H9 (cell line): Measurements from ENCODE around the gene ITPKB. TPM values are rescaled to one million over a fixed set of nuclear protein-coding genes. Genes with fewer than 3 reads are reported as not detected.

ENCODE experiments used
- DNase-seq: peaks from one replicate; pipeline ENCODE4 v3.0.0-alpha.2; 2017
- H2AFZ ChIP-seq: one replicate; pipeline ENCODE4 v1.6.1; 2013; ENCODE audit warnings: mild to moderate bottlenecking, low read length, control low read depth, moderate library complexity
- H2AK5ac ChIP-seq: 2 replicates; pipeline ENCODE4 v1.6.1; 2013; ENCODE audit warnings: low read length, control low read depth, mixed read lengths; ENCODE audit not compliant: insufficient read length
- H2BK120ac ChIP-seq: one replicate; pipeline ENCODE4 v1.6.1; 2013; ENCODE audit warnings: low read depth, mild to moderate bottlenecking, low read length, control low read depth, inconsistent platforms; ENCODE audit not compliant: poor library complexity, severe bottlenecking
- H2BK12ac ChIP-seq: 2 replicates; pipeline ENCODE4 v1.6.1; 2013; ENCODE audit warnings: low read length, control low read depth, mixed read lengths, low read depth; ENCODE audit not compliant: insufficient read length
- H2BK15ac ChIP-seq: 2 replicates; pipeline ENCODE4 v1.6.1; 2013; ENCODE audit warnings: low read depth, low read length, control low read depth
- H2BK20ac ChIP-seq: one replicate; pipeline ENCODE4 v1.6.1; 2013; ENCODE audit warnings: low read depth, mild to moderate bottlenecking, low read length, control low read depth, inconsistent platforms; ENCODE audit not compliant: poor library complexity, severe bottlenecking
- H2BK5ac ChIP-seq: 2 replicates; pipeline ENCODE4 v1.6.1; 2013; ENCODE audit warnings: low read length, control low read depth, mixed read lengths; ENCODE audit not compliant: insufficient read length
- H3K14ac ChIP-seq: 2 replicates; pipeline ENCODE4 v1.6.1; 2013; ENCODE audit warnings: low read length, control low read depth; ENCODE audit not compliant: insufficient read depth
- H3K18ac ChIP-seq: 2 replicates; pipeline ENCODE4 v1.6.1; 2013; ENCODE audit warnings: low read depth, mild to moderate bottlenecking, mixed read lengths, low read length, control low read depth; ENCODE audit not compliant: insufficient read length
- H3K23ac ChIP-seq: 2 replicates; pipeline ENCODE4 v1.6.1; 2013; ENCODE audit warnings: low read length, control low read depth, mixed read lengths, low read depth; ENCODE audit not compliant: insufficient read length
- H3K23me2 ChIP-seq: 2 replicates; pipeline ENCODE4 v1.6.1; 2013; ENCODE audit warnings: low read depth, mild to moderate bottlenecking, mixed read lengths, low read length, control low read depth; ENCODE audit not compliant: insufficient read length, poor library complexity, severe bottlenecking
- H3K27ac ChIP-seq: 2 replicates; pipeline ENCODE4 v1.5.1; 2013; ENCODE audit warnings: low read length, control low read depth, mixed read lengths, low read depth; ENCODE audit not compliant: insufficient read length
- H3K27me3 ChIP-seq: 2 replicates; pipeline ENCODE4 v1.6.1; 2013; ENCODE audit warnings: low read length, control low read depth, inconsistent platforms; ENCODE audit not compliant: insufficient read depth
- H3K4ac ChIP-seq: 2 replicates; pipeline ENCODE4 v1.6.1; 2013; ENCODE audit warnings: low read depth, mild to moderate bottlenecking, control low read depth, inconsistent platforms, low read length, moderate library complexity
- H3K4me1 ChIP-seq: 2 replicates; pipeline ENCODE4 v1.6.1; 2013; ENCODE audit warnings: low read length, control low read depth, inconsistent platforms; ENCODE audit not compliant: insufficient read depth
- H3K4me2 ChIP-seq: 2 replicates; pipeline ENCODE4 v1.6.1; 2013; ENCODE audit warnings: low read length, control low read depth, mixed read lengths; ENCODE audit not compliant: insufficient read length, insufficient read depth
- H3K56ac ChIP-seq: 2 replicates; pipeline ENCODE4 v1.6.1; 2013; ENCODE audit warnings: low read depth, mild to moderate bottlenecking, mixed read lengths, low read length, control low read depth; ENCODE audit not compliant: insufficient read length
- H3K79me1 ChIP-seq: 2 replicates; pipeline ENCODE4 v1.6.1; 2013; ENCODE audit warnings: low read depth, mild to moderate bottlenecking, moderate library complexity, low read length, control low read depth, inconsistent platforms; ENCODE audit not compliant: insufficient read depth, poor library complexity, severe bottlenecking
- H3K79me2 ChIP-seq: 2 replicates; pipeline ENCODE4 v1.6.1; 2013; ENCODE audit warnings: low read length, control low read depth, inconsistent platforms; ENCODE audit not compliant: insufficient read depth
- H3K9ac ChIP-seq: 2 replicates; pipeline ENCODE4 v1.6.1; 2013; ENCODE audit warnings: low read length, control low read depth, mixed read lengths; ENCODE audit not compliant: insufficient read length; ENCODE audit errors: extremely low read depth
- H3K9me3 ChIP-seq: one replicate; pipeline ENCODE4 v1.6.1; 2013; ENCODE audit warnings: low read depth, low read length, inconsistent platforms; ENCODE audit not compliant: control insufficient read depth
- H3T11ph ChIP-seq: one replicate; pipeline ENCODE4 v1.6.1; 2013; ENCODE audit warnings: mild to moderate bottlenecking, low read length, control low read depth, inconsistent platforms
- H4K20me1 ChIP-seq: one replicate; pipeline ENCODE4 v1.6.1; 2013; ENCODE audit not compliant: control insufficient read depth, insufficient read length, insufficient read depth
- H4K5ac ChIP-seq: 2 replicates; pipeline ENCODE4 v1.6.1; 2013; ENCODE audit warnings: low read depth, mild to moderate bottlenecking, mixed read lengths, low read length, control low read depth; ENCODE audit not compliant: insufficient read length
- H4K8ac ChIP-seq: replicated peaks from 2 replicates; pipeline ENCODE4 v1.6.1; 2013; ENCODE audit warnings: low read length, control low read depth, mixed read lengths, low read depth; ENCODE audit not compliant: insufficient read length
- H4K91ac ChIP-seq: 2 replicates; pipeline ENCODE4 v1.6.1; 2013; ENCODE audit warnings: low read depth, mild to moderate bottlenecking, moderate library complexity, mixed read lengths, low read length, control low read depth; ENCODE audit not compliant: insufficient read length
- H3K27ac Mint-ChIP-seq, 3 experiments: 2 replicates in 2 of 3; 3 replicates in 1 of 3; pipeline ENCODE4 v1.8.0; 2020 to 2021; ENCODE audit warnings: mixed read lengths in 3 of 3, mild to moderate bottlenecking in 1 of 3, moderate library complexity in 1 of 3
- H3K27me3 Mint-ChIP-seq: 2 replicates; pipeline ENCODE4 v1.8.0; 2021; ENCODE audit warnings: low read depth, mild to moderate bottlenecking, moderate library complexity, mixed read lengths
- H3K36me3 Mint-ChIP-seq, 3 experiments: 2 replicates in 2 of 3; 3 replicates in 1 of 3; pipeline ENCODE4 v1.8.0; 2020 to 2021; ENCODE audit warnings: low read depth in 3 of 3, mixed read lengths in 3 of 3; ENCODE audit not compliant: insufficient read depth in 1 of 3
- H3K4me1 Mint-ChIP-seq, 2 experiments: 2 replicates each; pipeline ENCODE4 v1.8.0; 2020; ENCODE audit warnings: mixed read lengths in 2 of 2
- H3K4me3 Mint-ChIP-seq, 2 experiments: 2 replicates in 1 of 2; 3 replicates in 1 of 2; pipeline ENCODE4 v1.8.0; 2020 to 2021; ENCODE audit warnings: mild to moderate bottlenecking in 2 of 2, mixed read lengths in 2 of 2, moderate library complexity in 1 of 2
- H3K9me3 Mint-ChIP-seq, 2 experiments: 2 replicates in 1 of 2; 3 replicates in 1 of 2; pipeline ENCODE4 v1.8.0; 2020; ENCODE audit warnings: mild to moderate bottlenecking in 2 of 2, mixed read lengths in 2 of 2, moderate library complexity in 1 of 2
- WGBS: extraction: QIAGEN DNeasy Blood & Tissue Kit; methylation state at CpG from one replicate; pipeline ENCODE4 v1.1.7; 2013; ENCODE audit warnings: missing lambda C conversion rate, low lambda C conversion rate, mixed read lengths; ENCODE audit not compliant: insufficient read length; ENCODE audit errors: extremely low coverage; 5-methylcytosine and 5-hydroxymethylcytosine counted together
- total RNA-seq: library from RNA; stranded (reverse); gene quantifications from 2 replicates; pipeline ENCODE4 v1.2.1, GENCODE V29; 2021
- TF ChIP-seq, protein P1 (sequence below): fragments of 200-600 bp; sonication (generic); conservative IDR thresholded peaks from 3 replicates; pipeline ENCODE4 v1.8.0; 2021; ENCODE audit warnings: antibody characterized with exemption, mild to moderate bottlenecking

Gene ITPKB
- total RNA-seq, 1 experiment from 2014 or later = 3.8 TPM

DNA sequence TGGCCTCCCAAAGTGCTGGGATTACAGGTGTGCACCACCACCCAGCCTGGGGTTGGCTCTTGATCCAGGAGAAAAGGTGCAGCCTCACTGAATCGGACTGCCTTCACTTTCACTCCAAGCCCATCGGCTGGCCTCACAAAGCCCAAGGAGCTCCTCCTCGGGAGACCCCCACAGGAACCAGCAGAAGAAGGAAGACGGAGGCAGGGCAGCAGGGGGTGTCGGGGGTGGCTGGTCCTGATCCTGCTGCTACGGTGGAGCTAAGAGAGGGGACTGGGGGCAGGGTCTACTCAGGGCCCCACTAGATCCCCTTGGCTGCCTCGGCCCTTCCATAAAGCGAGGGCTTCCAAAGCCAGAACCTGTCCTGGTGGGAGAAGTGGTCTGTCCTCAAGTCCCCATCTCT lies 96.7 kb downstream of the ITPKB start:
- peaks cover 0 to 3% (median 0%) of the 10 kb centered on the region in 3 experiments; a peak in 1 of 7 replicates for H3K36me3 Mint-ChIP-seq
- no peak overlapping the region for H3K27ac ChIP-seq

More for the DNA sequence above, 96.7 kb downstream of the ITPKB start:
- no peak overlapping the region for H3K56ac ChIP-seq
- no peak overlapping the region for H2BK120ac ChIP-seq
- H3K4me2 ChIP-seq = no peak overlapping the region
- H3K9me3 Mint-ChIP-seq = no peaks in the 10 kb centered on the region
- no peak overlapping the region for H3T11ph ChIP-seq
- no peaks in the 10 kb centered on the region for H3K27me3 ChIP-seq
- no CpG with 5 or more reads among the region's 8 CpGs for WGBS
- no peak overlapping the region for H3K23ac ChIP-seq
- no peak overlapping the region for H4K5ac ChIP-seq
- no peak overlapping the region for H2BK5ac ChIP-seq
- TF ChIP-seq, protein P1, sequence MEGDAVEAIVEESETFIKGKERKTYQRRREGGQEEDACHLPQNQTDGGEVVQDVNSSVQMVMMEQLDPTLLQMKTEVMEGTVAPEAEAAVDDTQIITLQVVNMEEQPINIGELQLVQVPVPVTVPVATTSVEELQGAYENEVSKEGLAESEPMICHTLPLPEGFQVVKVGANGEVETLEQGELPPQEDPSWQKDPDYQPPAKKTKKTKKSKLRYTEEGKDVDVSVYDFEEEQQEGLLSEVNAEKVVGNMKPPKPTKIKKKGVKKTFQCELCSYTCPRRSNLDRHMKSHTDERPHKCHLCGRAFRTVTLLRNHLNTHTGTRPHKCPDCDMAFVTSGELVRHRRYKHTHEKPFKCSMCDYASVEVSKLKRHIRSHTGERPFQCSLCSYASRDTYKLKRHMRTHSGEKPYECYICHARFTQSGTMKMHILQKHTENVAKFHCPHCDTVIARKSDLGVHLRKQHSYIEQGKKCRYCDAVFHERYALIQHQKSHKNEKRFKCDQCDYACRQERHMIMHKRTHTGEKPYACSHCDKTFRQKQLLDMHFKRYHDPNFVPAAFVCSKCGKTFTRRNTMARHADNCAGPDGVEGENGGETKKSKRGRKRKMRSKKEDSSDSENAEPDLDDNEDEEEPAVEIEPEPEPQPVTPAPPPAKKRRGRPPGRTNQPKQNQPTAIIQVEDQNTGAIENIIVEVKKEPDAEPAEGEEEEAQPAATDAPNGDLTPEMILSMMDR = no peak
- H2AFZ ChIP-seq = no peak overlapping the region
- H3K79me1 ChIP-seq = no peaks in the 10 kb centered on the region
- no peak overlapping the region for H2AK5ac ChIP-seq
- no peak overlapping the region for H3K14ac ChIP-seq
- peak overlapping the region in 1 of 3 experiments; percentile 67; a peak in 1 of 7 replicates for H3K27ac Mint-ChIP-seq
- no peak overlapping the region for H3K4me3 Mint-ChIP-seq
- no peaks in the 10 kb centered on the region for H3K79me2 ChIP-seq
- no peak overlapping the region for H3K18ac ChIP-seq
- no peaks in the 10 kb centered on the region for H3K4me1 ChIP-seq
- no peak for DNase-seq
- H2BK15ac ChIP-seq = no peak overlapping the region
- H3K4ac ChIP-seq = no peak overlapping the region
- no peak overlapping the region for H2BK12ac ChIP-seq
- peaks cover 20 to 32% of the 10 kb centered on the region in 2 experiments for H3K4me1 Mint-ChIP-seq
- no peak overlapping the region for H2BK20ac ChIP-seq
- no peaks in the 10 kb centered on the region for H3K23me2 ChIP-seq
- H3K9me3 ChIP-seq = no peaks in the 10 kb centered on the region
- no peaks in the 10 kb centered on the region for H3K27me3 Mint-ChIP-seq
- H4K20me1 ChIP-seq = no peaks in the 10 kb centered on the region
- no peak overlapping the region for H4K8ac ChIP-seq
- no peak overlapping the region for H4K91ac ChIP-seq
- no peak overlapping the region for H3K9ac ChIP-seq
